WTC11 (cell line): ENCODE results near the gene TAF4. TPM values are rescaled to one million over a fixed set of nuclear protein-coding genes. Genes with fewer than 3 reads are reported as not detected.

Source experiments
- ATAC-seq: fragments of 200-7000 bp; cut with Tn5 transposase; 2 replicates; pipeline ENCODE4 v1.10.0; 2021; ENCODE audit warnings: mild to moderate bottlenecking, moderate library complexity
- CTCF ChIA-PET: fragments of 300-600 bp; sonication (Branson Sonifier 250); formaldehyde crosslinking; loops from one replicate; lab custom pipeline; 2021; ENCODE audit warnings: antibody characterized with exemption; lab: Charles Lee
- POLR2A ChIA-PET: fragments of 350-600 bp; sonication (Branson Sonifier 250); formaldehyde crosslinking; loops from one replicate; lab custom pipeline; 2021; ENCODE audit warnings: antibody characterized with exemption; lab: Charles Lee
- DNase-seq: peaks from one replicate; pipeline ENCODE4 v3.0.0; 2021; ENCODE audit warnings: low spot score
- H3K27ac Mint-ChIP-seq: 2 replicates; pipeline ENCODE4 v1.8.0; 2021; ENCODE audit warnings: mixed read lengths
- H3K27me3 Mint-ChIP-seq: 2 replicates; pipeline ENCODE4 v1.8.0; 2021; ENCODE audit warnings: low read depth, mild to moderate bottlenecking, moderate library complexity, mixed read lengths
- H3K36me3 Mint-ChIP-seq: 2 replicates; pipeline ENCODE4 v1.8.0; 2021; ENCODE audit warnings: mixed read lengths
- H3K4me1 Mint-ChIP-seq: 2 replicates; pipeline ENCODE4 v1.8.0; 2022; ENCODE audit warnings: mixed read lengths
- H3K4me3 Mint-ChIP-seq: 2 replicates; pipeline ENCODE4 v1.8.0; 2021; ENCODE audit warnings: mild to moderate bottlenecking, moderate library complexity, mixed read lengths
- H3K9me3 Mint-ChIP-seq: 2 replicates; pipeline ENCODE4 v1.8.0; 2021; ENCODE audit warnings: mixed read lengths
- CBFB ChIP-seq: sonication (generic); formaldehyde crosslinking; IDR thresholded peaks from 2 replicates; pipeline ENCODE4 v1.8.1; 2022; ENCODE audit warnings: mild to moderate bottlenecking, low read depth, missing genetic modification reagents
- CREB1 ChIP-seq: sonication (generic); formaldehyde crosslinking; IDR thresholded peaks from 2 replicates; pipeline ENCODE4 v1.8.0; 2023; ENCODE audit warnings: mild to moderate bottlenecking, missing genetic modification reagents
- CTCF ChIP-seq: fragments of 200-600 bp; IDR thresholded peaks from 2 replicates; pipeline ENCODE4 v1.8.0; 2022; ENCODE audit warnings: antibody characterized with exemption
- ELF4 ChIP-seq: sonication (generic); formaldehyde crosslinking; IDR thresholded peaks from 2 replicates; pipeline ENCODE4 v1.8.1; 2022; ENCODE audit warnings: low read depth, mild to moderate bottlenecking, moderate library complexity, missing genetic modification reagents
- ETV6 ChIP-seq: sonication (generic); formaldehyde crosslinking; IDR thresholded peaks from 2 replicates; pipeline ENCODE4 v1.8.1; 2022; ENCODE audit warnings: mild to moderate bottlenecking, missing genetic modification reagents
- FOXK1 ChIP-seq: sonication (generic); formaldehyde crosslinking; IDR thresholded peaks from 2 replicates; pipeline ENCODE4 v1.8.0; 2022; ENCODE audit warnings: mild to moderate bottlenecking, moderate library complexity, missing genetic modification reagents
- MXD4 ChIP-seq: fragments of 250-450 bp; sonication (Bioruptor Pico); IDR thresholded peaks from 2 replicates; pipeline ENCODE4 v1.8.0; 2021; ENCODE audit warnings: mild to moderate bottlenecking, moderate library complexity, borderline replicate concordance
- MYBL2 ChIP-seq: sonication (generic); formaldehyde crosslinking; IDR thresholded peaks from 2 replicates; pipeline ENCODE4 v1.8.1; 2023; ENCODE audit warnings: mild to moderate bottlenecking, moderate library complexity, missing genetic modification reagents
- NFATC4 ChIP-seq: fragments of 250-450 bp; sonication (Bioruptor Pico); IDR thresholded peaks from 2 replicates; pipeline ENCODE4 v1.9.0; 2021; ENCODE audit warnings: mild to moderate bottlenecking
- NFE2L1 ChIP-seq: sonication (generic); formaldehyde crosslinking; IDR thresholded peaks from 2 replicates; pipeline ENCODE4 v1.8.1; 2023; ENCODE audit warnings: missing genetic modification reagents
- NR1H2 ChIP-seq: sonication (generic); formaldehyde crosslinking; IDR thresholded peaks from 2 replicates; pipeline ENCODE4 v1.9.0; 2021; ENCODE audit warnings: mild to moderate bottlenecking, moderate library complexity, missing genetic modification reagents
- PRDM15 ChIP-seq: sonication (generic); formaldehyde crosslinking; IDR thresholded peaks from 2 replicates; pipeline ENCODE4 v1.8.0; 2022; ENCODE audit warnings: missing genetic modification reagents
- TCF7 ChIP-seq: sonication (generic); formaldehyde crosslinking; IDR thresholded peaks from 2 replicates; pipeline ENCODE4 v1.8.0; 2022; ENCODE audit warnings: mild to moderate bottlenecking, low read depth, missing genetic modification reagents, moderate library complexity
- TEAD1 ChIP-seq: sonication (generic); formaldehyde crosslinking; IDR thresholded peaks from 2 replicates; pipeline ENCODE4 v1.8.0; 2022; ENCODE audit warnings: mild to moderate bottlenecking, missing genetic modification reagents
- ZMAT4 ChIP-seq: fragments of 250-450 bp; sonication (Bioruptor Pico); IDR thresholded peaks from 2 replicates; pipeline ENCODE4 v1.9.0; 2021; ENCODE audit warnings: mild to moderate bottlenecking
- ZNF121 ChIP-seq: sonication (generic); formaldehyde crosslinking; IDR thresholded peaks from 2 replicates; pipeline ENCODE4 v1.8.0; 2023; ENCODE audit warnings: missing genetic modification reagents
- ZNF219 ChIP-seq: sonication (generic); formaldehyde crosslinking; IDR thresholded peaks from 2 replicates; pipeline ENCODE4 v1.8.0; 2023; ENCODE audit warnings: missing genetic modification reagents, mild to moderate bottlenecking, borderline replicate concordance
- ZNF416 ChIP-seq: fragments of 250-450 bp; sonication (Bioruptor Pico); IDR thresholded peaks from 2 replicates; pipeline ENCODE4 v1.9.0; 2021; ENCODE audit warnings: mild to moderate bottlenecking, inconsistent platforms
- ZNF512 ChIP-seq: sonication (generic); formaldehyde crosslinking; IDR thresholded peaks from 2 replicates; pipeline ENCODE4 v1.8.1; 2022; ENCODE audit warnings: missing genetic modification reagents, borderline replicate concordance
- ZNF671 ChIP-seq: fragments of 250-450 bp; sonication (Bioruptor Pico); IDR thresholded peaks from 2 replicates; pipeline ENCODE4 v1.8.0; 2021; ENCODE audit warnings: mild to moderate bottlenecking
- total RNA-seq: library from RNA; stranded (reverse); gene quantifications from 3 replicates; pipeline ENCODE4 v1.2.3, GENCODE V29; 2021

Gene TAF4
- total RNA-seq, 1 experiment from 2014 or later = 34.4 TPM

GRCh38 chr20:62040381-62040922, 25.2 kb downstream of the TAF4 start:
- POLR2A ChIA-PET = no interaction called here
- H3K4me3 Mint-ChIP-seq = no peak overlapping the region
- no peaks in the 10 kb centered on the region for H3K27me3 Mint-ChIP-seq
- no peak for DNase-seq
- CTCF ChIA-PET = interaction anchor here (1.8 kb wide), 1 partner anchor 30 kb away, joined by 5 read pairs; no protein-coding TSS in a partner anchor
- no peak for ATAC-seq
- H3K36me3 Mint-ChIP-seq = peaks cover 7% of the 10 kb centered on the region
- peaks cover 4% of the 10 kb centered on the region; the same call in 1 of the 2 replicates for H3K9me3 Mint-ChIP-seq
- TF ChIP-seq ZNF121 (CRISPR knock-in tag) (no peak), FOXK1 (CRISPR knock-in tag) (no peak), CREB1 (CRISPR knock-in tag) (no peak), CBFB (CRISPR knock-in tag) (no peak), TEAD1 (CRISPR knock-in tag) (no peak), ELF4 (CRISPR knock-in tag) (no peak), ZNF219 (CRISPR knock-in tag) (no peak), MXD4 (CRISPR knock-in tag) (no peak), ZMAT4 (CRISPR knock-in tag) (no peak), NR1H2 (no peak), ZNF416 (no peak)
- TF ChIP-seq, all 79 proteins: peak for 0
- H3K27ac Mint-ChIP-seq = peak overlapping the region; percentile 78
- peaks cover 59% of the 10 kb centered on the region for H3K4me1 Mint-ChIP-seq

- no peak for DNase-seq
- Mint-ChIP-seq H3K4me1 (peaks cover 52% of the 10 kb centered on the region), H3K36me3 (peaks cover 7% of the 10 kb centered on the region), H3K27me3 (no peaks in the 10 kb centered on the region), H3K9me3 (peaks cover 8% of the 10 kb centered on the region; the same call in 1 of the 2 replicates), H3K4me3 (no peak overlapping the region)
- CTCF ChIA-PET = interaction anchor here (1.8 kb wide), 1 partner anchor 29 kb away, joined by 5 read pairs; no protein-coding TSS in a partner anchor
- no peak for ATAC-seq
- POLR2A ChIA-PET = no interaction called here
- TF ChIP-seq PRDM15 (no peak), MYBL2 (CRISPR knock-in tag) (no peak), ZNF671 (CRISPR knock-in tag) (no peak)
- TF ChIP-seq, all 79 proteins: peak for 0
- H3K27ac Mint-ChIP-seq = no peak overlapping the region
These were observed 25.9 kb downstream of the TAF4 start for GRCh38 chr20:62039738-62040137.

- DNase-seq = no peak
- Mint-ChIP-seq H3K4me1 (peaks cover 57% of the 10 kb centered on the region), H3K27ac (peak overlapping the region; percentile 87), H3K27me3 (no peaks in the 10 kb centered on the region), H3K9me3 (peaks cover 8% of the 10 kb centered on the region; the same call in 1 of the 2 replicates), H3K4me3 (no peak overlapping the region), H3K36me3 (peaks cover 7% of the 10 kb centered on the region)
- ChIA-PET CTCF (interaction anchor here (1.0 to 2.0 kb wide), 3 partner anchors 22 to 124 kb away, joined by 5 to 8 read pairs (median 7); no protein-coding TSS in a partner anchor), POLR2A (no interaction called here)
- no peak for ATAC-seq
- no peak for TF ChIP-seq ZNF219 (CRISPR knock-in tag)
- no peak for TF ChIP-seq NFATC4 (CRISPR knock-in tag)
- TF ChIP-seq NFE2L1 (CRISPR knock-in tag) = no peak
- no peak for TF ChIP-seq ZNF512 (CRISPR knock-in tag)
- TF ChIP-seq ETV6 = no peak
- no peak for TF ChIP-seq TCF7 (CRISPR knock-in tag)
- TF ChIP-seq CTCF = no peak
These were observed 32.9 kb downstream of the TAF4 start for GRCh38 chr20:62032609-62033368.
